Lower leg skin (tissue), 4 donors: ENCODE results near the gene SMAD5. TPM values are rescaled to one million over a fixed set of nuclear protein-coding genes. Genes with fewer than 3 reads are reported as not detected.

ENCODE experiments used
- DNase-seq, 2 donors: peaks; one replicate each; pipeline ENCODE4 v3.0.0-alpha.2; 2019; ENCODE audit warnings: low spot score in 2 of 2
- H3K4me3 ChIP-seq: fragments of 200-600 bp; sonication (generic); 2 replicates; pipeline ENCODE4 v1.5.1; 2017; ENCODE audit warnings: mild to moderate bottlenecking, low read depth; ENCODE audit not compliant: poor library complexity, severe bottlenecking
- POLR2A ChIP-seq, 2 donors: fragments of 450-650 bp; IDR thresholded peaks; one replicate each; pipeline ENCODE4 v1.6.1; 2016 to 2017; ENCODE audit warnings: antibody characterized with exemption in 2 of 2, mild to moderate bottlenecking in 1 of 2, moderate library complexity in 1 of 2
- WGBS, 2 donors: methylation state at CpG; one replicate each; pipeline ENCODE4 v1.1.5; 2018; 5-methylcytosine and 5-hydroxymethylcytosine counted together
- intact Hi-C: fragments of 100-400 bp; cut with DNase I; formaldehyde crosslinking; loops from one replicate; pipeline ENCODE4 v1.15.0; 2023; ENCODE audit warnings: low total_unique reads
- total RNA-seq, 4 donors: library from RNA; depleted of rRNA; stranded (reverse); fragments of >200 nt; gene quantifications; one replicate each; pipeline ENCODE4 v1.1.0, GENCODE V29; 2016
- TF ChIP-seq, protein P1 (sequence below), 3 donors: fragments of 450-650 bp; IDR thresholded peaks; one replicate each; pipeline ENCODE4 v1.5.1; 2016; ENCODE audit warnings: antibody characterized with exemption in 3 of 3, mild to moderate bottlenecking in 3 of 3, moderate library complexity in 2 of 3

The SMAD5 gene
- total RNA-seq, 4 donors from 2014 or later: 43.3 to 102 (median 65.1) TPM

DNA sequence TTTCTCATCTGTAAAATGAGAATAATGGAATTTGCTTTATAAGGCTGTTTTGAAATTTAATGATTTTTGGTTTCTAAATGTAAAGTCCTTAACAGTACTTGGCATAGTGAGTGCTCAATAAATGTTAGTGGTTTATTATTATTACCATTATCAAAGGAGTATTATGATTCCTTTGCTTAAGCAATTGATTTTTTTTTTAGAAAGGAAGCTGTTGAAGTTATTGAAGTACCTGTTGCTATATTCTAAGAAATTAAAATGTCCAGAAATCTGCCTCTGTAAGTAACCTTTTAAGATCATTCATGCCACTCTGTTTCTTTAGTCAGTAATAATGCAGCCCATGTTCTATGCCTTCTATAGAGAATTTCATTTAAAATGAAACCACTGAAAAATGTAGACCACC, 15.0 kb downstream of the SMAD5 start:
- intact Hi-C loops: no loop called here
- TF ChIP-seq POLR2A (IDR thresholded peaks at IDR 0.05): no peak
- TF ChIP-seq, protein P1, sequence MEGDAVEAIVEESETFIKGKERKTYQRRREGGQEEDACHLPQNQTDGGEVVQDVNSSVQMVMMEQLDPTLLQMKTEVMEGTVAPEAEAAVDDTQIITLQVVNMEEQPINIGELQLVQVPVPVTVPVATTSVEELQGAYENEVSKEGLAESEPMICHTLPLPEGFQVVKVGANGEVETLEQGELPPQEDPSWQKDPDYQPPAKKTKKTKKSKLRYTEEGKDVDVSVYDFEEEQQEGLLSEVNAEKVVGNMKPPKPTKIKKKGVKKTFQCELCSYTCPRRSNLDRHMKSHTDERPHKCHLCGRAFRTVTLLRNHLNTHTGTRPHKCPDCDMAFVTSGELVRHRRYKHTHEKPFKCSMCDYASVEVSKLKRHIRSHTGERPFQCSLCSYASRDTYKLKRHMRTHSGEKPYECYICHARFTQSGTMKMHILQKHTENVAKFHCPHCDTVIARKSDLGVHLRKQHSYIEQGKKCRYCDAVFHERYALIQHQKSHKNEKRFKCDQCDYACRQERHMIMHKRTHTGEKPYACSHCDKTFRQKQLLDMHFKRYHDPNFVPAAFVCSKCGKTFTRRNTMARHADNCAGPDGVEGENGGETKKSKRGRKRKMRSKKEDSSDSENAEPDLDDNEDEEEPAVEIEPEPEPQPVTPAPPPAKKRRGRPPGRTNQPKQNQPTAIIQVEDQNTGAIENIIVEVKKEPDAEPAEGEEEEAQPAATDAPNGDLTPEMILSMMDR (IDR thresholded peaks at IDR 0.05): no peak
- no peak overlapping the region for H3K4me3 ChIP-seq
- no peak for DNase-seq

DNA sequence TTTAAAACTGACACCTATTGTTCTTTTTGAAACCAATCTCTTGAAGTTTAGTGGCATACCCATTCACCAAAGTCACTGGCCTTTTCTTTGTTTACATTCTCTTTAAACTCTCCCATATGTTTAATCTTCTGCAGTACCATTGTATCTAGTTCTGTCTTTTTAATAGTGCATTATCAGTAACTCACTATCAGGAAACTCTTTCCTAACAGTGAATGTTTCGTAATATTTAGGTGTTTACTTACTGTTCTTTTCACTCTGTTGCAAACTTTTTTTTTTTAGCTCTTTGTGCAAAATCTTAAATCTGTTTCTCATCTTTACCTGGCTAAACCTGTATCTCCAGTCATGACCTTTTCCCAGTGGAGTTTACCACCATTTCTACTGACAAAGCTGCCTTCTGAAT, 17.2 kb downstream of the SMAD5 start:
- DNase-seq: no peak
- H3K4me3 ChIP-seq: no peak overlapping the region
- 59 to 66% methylated on average over 1 of the region's 1 CpG for WGBS, 2 donors
- intact Hi-C loops: no loop called here
- TF ChIP-seq POLR2A (IDR thresholded peaks at IDR 0.05): no peak
- TF ChIP-seq, protein P1 (IDR thresholded peaks at IDR 0.05): no peak

DNA sequence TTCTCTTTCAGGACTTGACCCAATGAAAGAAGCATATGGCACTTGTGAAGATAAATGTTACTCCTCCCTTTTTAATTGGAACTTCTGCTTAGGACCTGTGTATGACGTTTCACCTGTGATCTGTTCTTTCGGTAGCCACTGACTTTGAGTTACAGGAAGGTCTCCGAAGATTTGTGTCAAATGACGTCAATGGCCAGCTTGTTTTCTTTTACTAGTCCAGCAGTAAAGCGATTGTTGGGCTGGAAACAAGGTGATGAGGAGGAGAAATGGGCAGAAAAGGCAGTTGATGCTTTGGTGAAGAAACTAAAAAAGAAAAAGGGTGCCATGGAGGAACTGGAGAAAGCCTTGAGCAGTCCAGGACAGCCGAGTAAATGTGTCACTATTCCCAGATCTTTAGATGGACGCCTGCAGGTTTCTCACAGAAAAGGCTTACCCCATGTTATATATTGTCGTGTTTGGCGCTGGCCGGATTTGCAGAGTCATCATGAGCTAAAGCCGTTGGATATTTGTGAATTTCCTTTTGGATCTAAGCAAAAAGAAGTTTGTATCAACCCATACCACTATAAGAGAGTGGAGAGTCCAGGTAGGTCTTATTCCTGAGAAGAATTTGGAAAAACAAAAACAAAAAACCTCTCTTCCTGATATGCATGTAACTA, 21.1 kb downstream of the SMAD5 start:
- DNase-seq: no peak
- TF ChIP-seq POLR2A (IDR thresholded peaks at IDR 0.05): no peak
- TF ChIP-seq, protein P1 (IDR thresholded peaks at IDR 0.05): no peak
- 93 to 96% methylated on average over 11 of the region's 11 CpGs for WGBS, 2 donors
- intact Hi-C loops: no loop called here
- H3K4me3 ChIP-seq: no peak overlapping the region

DNA sequence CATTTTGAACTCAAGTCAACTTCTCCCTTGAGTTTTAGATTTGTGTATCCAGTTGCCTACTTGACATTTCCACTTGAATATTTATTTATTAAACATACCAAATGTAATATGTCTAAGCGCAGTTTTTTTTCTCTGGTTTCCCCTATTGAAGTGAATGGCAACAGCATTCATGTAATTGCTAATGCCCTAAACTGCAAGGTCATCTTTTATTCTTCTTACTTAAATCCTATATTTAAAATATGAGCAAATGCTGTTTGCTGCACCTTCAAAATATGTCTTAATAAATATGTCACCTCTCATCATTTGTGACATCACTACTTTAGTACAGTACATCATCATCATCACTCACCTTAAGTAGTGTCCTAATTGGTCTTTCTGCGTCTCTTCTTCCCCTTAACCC, 22.4 kb downstream of the SMAD5 start:
- no peak overlapping the region for H3K4me3 ChIP-seq
- WGBS, 2 donors: 91 to 95% methylated on average over 2 of the region's 2 CpGs
- DNase-seq: no peak
- TF ChIP-seq POLR2A (IDR thresholded peaks at IDR 0.05): no peak
- TF ChIP-seq, protein P1 (IDR thresholded peaks at IDR 0.05): no peak
- intact Hi-C loops: no loop called here

DNA sequence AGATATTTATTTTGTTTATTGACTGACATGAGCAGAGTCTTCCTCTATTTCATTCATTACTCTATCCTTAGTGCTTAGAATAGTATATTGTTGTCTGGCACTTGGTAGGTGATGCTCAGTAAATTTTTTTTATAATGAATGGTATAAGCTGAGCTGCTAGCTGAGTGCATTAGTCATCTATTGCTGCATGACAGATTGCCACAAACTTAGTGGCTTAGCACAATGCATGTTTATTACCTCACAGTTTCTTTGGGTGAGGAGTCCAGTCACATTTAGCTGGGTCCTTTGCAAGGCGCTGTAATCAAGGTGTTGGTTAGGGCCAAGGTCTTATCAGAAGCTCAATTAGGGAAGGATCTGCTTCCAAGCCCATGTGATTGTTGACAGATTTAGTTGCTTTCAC, 23.1 kb downstream of the SMAD5 start:
- intact Hi-C loops: no loop called here
- no peak overlapping the region for H3K4me3 ChIP-seq
- no peak for TF ChIP-seq POLR2A (IDR thresholded peaks at IDR 0.05)
- TF ChIP-seq, protein P1 (IDR thresholded peaks at IDR 0.05): no peak
- DNase-seq: no peak
- WGBS, 2 donors: 92 to 100% methylated on average over 1 of the region's 1 CpG

DNA sequence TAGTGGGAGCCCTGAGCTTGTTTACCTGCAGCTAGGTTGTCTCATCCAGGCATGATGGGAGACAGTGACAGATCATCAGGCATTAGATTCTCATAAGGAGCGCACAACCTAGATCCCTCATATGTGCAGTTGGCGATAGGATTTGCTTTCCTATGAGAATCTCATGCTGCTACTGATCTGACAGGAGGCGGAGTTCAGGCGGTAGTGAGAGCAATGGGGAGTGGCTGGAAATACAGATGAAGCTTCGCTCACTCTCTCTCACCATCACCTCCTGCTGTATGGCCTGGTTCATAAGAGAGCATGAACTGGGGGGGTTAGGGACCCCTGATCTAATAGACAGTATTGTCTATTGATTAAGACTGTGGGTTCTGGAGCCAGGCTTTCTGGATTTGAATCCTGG, 24.9 kb downstream of the SMAD5 start:
- no peak for DNase-seq
- WGBS, 2 donors: 96% methylated on average over 5 of the region's 5 CpGs
- intact Hi-C loops: no loop called here
- TF ChIP-seq POLR2A (IDR thresholded peaks at IDR 0.05): no peak
- TF ChIP-seq, protein P1 (IDR thresholded peaks at IDR 0.05): no peak
- H3K4me3 ChIP-seq: no peak overlapping the region
